ENCODE data around the gene AGTPBP1. TPM values are rescaled to one million over a fixed set of nuclear protein-coding genes. Genes with fewer than 3 reads are reported as not detected.

The AGTPBP1 gene
- total and polyA plus RNA-seq, 9 of the 15 experiments (the other 6 are each of a cell fraction or from before 2014, with no cell fraction given) = 1.4 to 7.9 (median 4.6) TPM

DNA sequence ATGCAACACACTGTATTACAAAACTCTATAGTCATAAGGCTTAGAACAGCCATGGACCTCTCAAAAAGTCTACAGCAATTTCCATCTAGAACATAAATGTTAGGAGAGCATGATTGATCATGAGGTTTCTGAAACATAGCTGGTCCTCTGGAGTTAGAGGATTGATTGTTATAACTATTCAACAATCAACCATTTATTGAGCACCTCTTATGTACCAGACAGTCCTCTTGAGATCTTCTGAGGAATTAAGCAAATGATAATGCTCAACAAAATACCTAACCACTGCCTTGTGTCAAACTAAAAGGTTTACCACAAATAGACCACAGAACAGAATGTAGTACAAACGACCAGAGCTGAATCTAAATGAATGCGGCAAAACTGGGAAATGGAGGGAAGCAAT, 3.4 kb upstream of the AGTPBP1 start (continued):
- no peak for TF ChIP-seq MNT (conservative IDR thresholded peaks at IDR 0.05)
- TF ChIP-seq, protein P1, sequence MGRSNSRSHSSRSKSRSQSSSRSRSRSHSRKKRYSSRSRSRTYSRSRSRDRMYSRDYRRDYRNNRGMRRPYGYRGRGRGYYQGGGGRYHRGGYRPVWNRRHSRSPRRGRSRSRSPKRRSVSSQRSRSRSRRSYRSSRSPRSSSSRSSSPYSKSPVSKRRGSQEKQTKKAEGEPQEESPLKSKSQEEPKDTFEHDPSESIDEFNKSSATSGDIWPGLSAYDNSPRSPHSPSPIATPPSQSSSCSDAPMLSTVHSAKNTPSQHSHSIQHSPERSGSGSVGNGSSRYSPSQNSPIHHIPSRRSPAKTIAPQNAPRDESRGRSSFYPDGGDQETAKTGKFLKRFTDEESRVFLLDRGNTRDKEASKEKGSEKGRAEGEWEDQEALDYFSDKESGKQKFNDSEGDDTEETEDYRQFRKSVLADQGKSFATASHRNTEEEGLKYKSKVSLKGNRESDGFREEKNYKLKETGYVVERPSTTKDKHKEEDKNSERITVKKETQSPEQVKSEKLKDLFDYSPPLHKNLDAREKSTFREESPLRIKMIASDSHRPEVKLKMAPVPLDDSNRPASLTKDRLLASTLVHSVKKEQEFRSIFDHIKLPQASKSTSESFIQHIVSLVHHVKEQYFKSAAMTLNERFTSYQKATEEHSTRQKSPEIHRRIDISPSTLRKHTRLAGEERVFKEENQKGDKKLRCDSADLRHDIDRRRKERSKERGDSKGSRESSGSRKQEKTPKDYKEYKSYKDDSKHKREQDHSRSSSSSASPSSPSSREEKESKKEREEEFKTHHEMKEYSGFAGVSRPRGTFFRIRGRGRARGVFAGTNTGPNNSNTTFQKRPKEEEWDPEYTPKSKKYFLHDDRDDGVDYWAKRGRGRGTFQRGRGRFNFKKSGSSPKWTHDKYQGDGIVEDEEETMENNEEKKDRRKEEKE (IDR thresholded peaks at IDR 0.05; ENCODE audit: borderline replicate concordance in 1 of 2, control insufficient read depth in 1 of 2, low read depth in 2 of 2, low read length in 1 of 2) = no peak

DNA sequence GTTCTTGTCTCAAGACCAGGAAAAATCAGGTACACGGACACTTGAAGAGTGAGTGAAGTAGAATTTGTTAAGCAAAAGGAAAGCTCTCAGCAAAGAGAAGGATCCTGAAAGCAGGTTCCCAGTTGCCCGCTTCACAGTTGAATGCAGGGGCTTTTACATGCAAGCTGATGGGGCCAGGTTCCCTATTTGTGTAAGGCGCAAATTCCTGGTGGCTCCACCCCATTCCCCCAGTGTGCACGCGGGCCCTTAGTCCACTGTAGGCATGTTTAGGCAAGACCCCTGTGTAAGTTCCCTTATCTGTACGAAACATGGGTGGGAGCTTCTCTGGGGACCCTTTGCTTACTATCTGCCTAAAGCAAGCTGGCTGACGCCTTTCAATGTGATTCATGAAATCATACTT, 2.7 kb upstream of the AGTPBP1 start:
- Histone ChIP-seq H3K4me2 (ENCODE audit: insufficient read depth, low read length) (no peak overlapping the region), H3K4me1 (replicated peaks in 1 of 2; ENCODE audit: control insufficient read depth in 2 of 2, insufficient read depth in 2 of 2, low read length in 2 of 2) (peaks cover 6 to 7% of the 10 kb centered on the region in 2 experiments; a peak in 4 of 5 replicates), H3K9ac (ENCODE audit: insufficient read depth in 1 of 2, low read depth in 2 of 2, low read length in 2 of 2) (no peak overlapping the region), H3K27me3 (ENCODE audit: control insufficient read depth in 2 of 2, insufficient read depth in 2 of 2, low read length in 2 of 2) (peaks cover 0 to 6% of the 10 kb centered on the region in 2 experiments; a peak in 1 of 5 replicates), H3K27ac (ENCODE audit: extremely low read depth, low read depth, low read length) (no peak overlapping the region), H3K9me3 (replicated peaks; ENCODE audit: control insufficient read depth, insufficient read depth, low read depth, low read length) (no peaks in the 10 kb centered on the region), H3K36me3 (ENCODE audit: control insufficient read depth, insufficient read depth, low read length) (no peaks in the 10 kb centered on the region), H4K20me1 (replicated peaks; ENCODE audit: control insufficient read depth, insufficient read depth, low read length) (no peaks in the 10 kb centered on the region), H3K4me3 (no peak overlapping the region), H3K9me1 (ENCODE audit: control insufficient read depth, insufficient read depth, low read length) (no peaks in the 10 kb centered on the region), H3K79me2 (ENCODE audit: control insufficient read depth, insufficient read depth, low read length) (peaks cover 6% of the 10 kb centered on the region; the same call in 2 of the 3 replicates), H2AFZ (ENCODE audit: low read depth, low read length) (no peak overlapping the region)
- BruUV-seq (replicated peaks) = no TSS peak
- intact Hi-C loops (cut with micrococcal nuclease) (no loop called here), in situ Hi-C loops (cut with MboI) (no loop called here)
- FAIRE-seq (no peak), DNase-seq (ENCODE audit: extremely low read depth in 1 of 4, low spot score in 3 of 4) (no peak), ATAC-seq (no peak)
- TF ChIP-seq ARHGAP35 (IDR thresholded peaks at IDR 0.05; ENCODE audit: partially characterized antibody) (no peak), TRIM25 (IDR thresholded peaks at IDR 0.05; ENCODE audit: borderline replicate concordance) (no peak), HBP1 (CRISPR knock-in tag; IDR thresholded peaks at IDR 0.05) (no peak), TCF7 (IDR thresholded peaks at IDR 0.05; ENCODE audit: borderline replicate concordance) (no peak), ZKSCAN8 (CRISPR knock-in tag; IDR thresholded peaks at IDR 0.05) (no peak), MIER1 (IDR thresholded peaks at IDR 0.05; ENCODE audit: low read depth) (no peak)
- POLR2A ChIA-PET = interaction anchor here (0.6 kb wide), 1 partner anchor 9 kb away, joined by 3 read pairs; no protein-coding TSS in a partner anchor
- 6% methylated on average over 7 of the region's 7 CpGs for WGBS (ENCODE audit: insufficient coverage, low coverage, missing lambda C conversion rate)
- CTCF ChIA-PET (ENCODE audit: low intra/inter-chr PET ratio) = no interaction called here

Data from K562 (cell line).